Endometrial microvascular endothelial cells (primary cell): ENCODE data around the gene SMCO2. TPM values are rescaled to one million over a fixed set of nuclear protein-coding genes. Genes with fewer than 3 reads are reported as not detected.
"Not testable (repeated sequence)": the region's sequence is repeated elsewhere in the genome, so short reads cannot be mapped to it uniquely, and the experiment has no call there.

Source experiments
- in situ Hi-C: cut with HindIII; loops from 2 replicates; pipeline ENCODE4 v1.10.0; 2017; ENCODE audit warnings: low sequenced_read_pairs, low pct_unique_long_range_greater_than_20kb; ENCODE audit errors: inconsistent ontology term
- total RNA-seq: library from RNA; depleted of rRNA; stranded (reverse); fragments of >200 nt; gene quantifications from one replicate; pipeline ENCODE4 v1.2.3, GENCODE V29; 2015; ENCODE audit errors: inconsistent ontology term

The SMCO2 gene
- total RNA-seq, 1 donor from 2014 or later, result not detected

DNA sequence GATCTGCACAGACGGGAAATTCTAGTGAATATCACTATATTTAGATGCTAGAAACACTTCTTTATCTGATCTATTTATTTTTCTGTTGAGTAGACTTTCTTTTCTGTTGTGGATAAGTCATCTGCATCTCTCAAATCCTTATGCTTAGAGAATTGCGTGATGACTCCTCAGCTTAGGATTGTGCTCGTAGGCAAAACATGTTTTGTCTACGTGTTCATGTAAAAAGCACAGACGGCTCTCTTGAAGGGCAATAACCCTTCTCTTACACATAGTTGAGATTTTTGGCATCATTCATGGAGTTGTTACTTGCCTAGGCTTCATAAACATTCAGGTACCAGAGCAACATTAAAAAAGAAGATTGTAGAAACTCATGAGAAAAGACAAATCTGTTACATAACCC lies 96.1 kb downstream of the SMCO2 start:
- in situ Hi-C loops, result no loop called here

DNA sequence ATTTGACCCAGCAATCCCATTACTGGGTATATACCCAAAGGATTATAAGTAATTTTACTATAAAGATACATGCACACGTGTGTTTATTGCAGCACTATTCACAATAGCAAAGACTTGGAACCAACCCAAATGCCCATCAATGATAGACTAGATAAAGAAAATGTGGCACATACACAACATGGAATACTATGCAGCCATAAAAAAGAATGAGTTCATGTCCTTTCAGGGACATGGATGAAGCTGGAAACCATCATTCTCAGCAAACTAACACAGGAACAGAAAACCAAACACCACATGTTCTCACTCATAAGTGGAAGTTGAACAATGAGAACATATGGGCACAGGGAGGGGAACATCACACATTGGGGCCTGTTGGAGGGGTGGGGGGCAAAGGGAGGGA lies 98.3 kb downstream of the SMCO2 start:
- in situ Hi-C loops, result not testable (repeated sequence)

DNA sequence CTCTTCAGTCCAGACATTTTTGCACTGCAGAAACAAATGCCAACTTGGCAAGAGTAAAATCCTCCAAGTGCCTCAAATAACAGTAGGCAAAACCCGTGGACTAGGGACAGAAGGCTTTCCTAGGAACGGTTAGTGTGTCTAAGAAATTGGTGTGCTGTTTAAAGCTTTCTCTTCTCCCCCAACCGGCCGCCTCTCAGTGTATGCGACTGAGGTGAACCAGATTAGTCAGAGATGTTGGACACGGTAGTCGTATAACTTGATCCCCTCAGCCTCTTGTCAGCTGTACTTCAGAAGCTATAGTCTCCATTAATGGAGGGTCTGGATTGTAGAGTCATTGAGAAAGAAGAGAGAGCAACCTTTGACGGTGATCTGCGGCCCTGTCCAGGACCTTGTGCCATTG lies 99.1 kb downstream of the SMCO2 start:
- in situ Hi-C loops, result no loop called here

DNA sequence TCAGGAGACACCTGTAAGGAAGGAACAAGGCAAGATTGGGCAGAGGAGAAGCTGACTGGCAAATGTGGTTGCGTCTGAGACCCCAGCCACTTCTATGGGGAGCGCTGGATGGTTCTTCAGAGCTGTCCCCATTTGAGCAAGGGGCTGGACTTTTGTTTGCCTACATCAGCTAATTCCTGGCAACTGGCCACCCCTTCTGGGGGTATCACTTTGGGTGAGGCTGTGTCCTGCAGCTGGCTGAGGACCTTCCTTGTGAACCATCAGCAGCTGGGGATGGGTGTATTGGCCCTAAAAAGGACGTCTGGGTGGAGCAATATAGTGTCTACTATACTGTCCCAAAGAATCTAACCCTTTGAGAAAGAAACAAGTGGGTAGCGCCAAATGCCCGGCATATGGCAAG lies 101.1 kb downstream of the SMCO2 start:
- in situ Hi-C loops, result no loop called here

DNA sequence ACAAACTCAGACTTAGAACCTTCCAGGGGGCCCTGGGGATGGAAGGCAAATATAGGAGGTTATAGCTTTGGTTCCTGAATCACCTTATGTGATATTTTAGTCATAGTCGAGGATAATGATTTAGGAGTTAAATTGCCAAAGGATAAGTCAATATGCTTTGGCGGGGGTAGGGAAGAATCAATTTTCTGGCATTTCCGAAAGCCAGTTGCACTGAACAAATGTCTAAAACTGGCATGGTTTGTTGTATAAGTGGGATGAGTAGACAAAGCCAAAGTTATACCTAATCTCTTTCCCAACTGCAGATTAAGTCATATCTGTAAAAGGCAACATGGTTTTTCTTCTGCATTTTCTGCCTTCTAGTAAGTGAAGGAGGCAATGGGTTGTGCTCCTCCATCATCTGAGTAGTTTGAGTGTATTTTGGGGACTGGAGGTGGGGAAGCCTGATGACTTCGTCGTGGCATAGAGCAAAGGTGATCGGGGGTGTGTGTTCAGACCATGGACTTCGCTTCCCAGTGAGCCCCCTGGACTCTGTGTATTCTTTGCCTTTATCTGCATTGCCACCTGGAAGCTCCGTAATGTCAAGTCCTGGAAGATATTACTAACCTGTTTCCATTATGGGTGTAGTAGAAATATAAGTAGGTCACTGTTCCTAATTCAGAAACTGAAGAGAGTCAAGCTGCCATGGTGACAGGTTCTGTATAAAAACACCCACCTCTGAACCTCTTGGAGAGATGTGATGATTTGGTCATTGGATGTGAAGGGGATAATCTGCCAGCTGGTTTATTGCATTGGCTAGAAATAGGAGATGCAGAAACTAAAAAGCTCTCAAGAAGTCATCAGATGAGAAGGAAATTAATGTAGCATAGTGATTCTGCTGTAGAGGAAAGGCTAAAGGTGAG lies 102.0 kb downstream of the SMCO2 start:
- in situ Hi-C loops, result no loop called here

DNA sequence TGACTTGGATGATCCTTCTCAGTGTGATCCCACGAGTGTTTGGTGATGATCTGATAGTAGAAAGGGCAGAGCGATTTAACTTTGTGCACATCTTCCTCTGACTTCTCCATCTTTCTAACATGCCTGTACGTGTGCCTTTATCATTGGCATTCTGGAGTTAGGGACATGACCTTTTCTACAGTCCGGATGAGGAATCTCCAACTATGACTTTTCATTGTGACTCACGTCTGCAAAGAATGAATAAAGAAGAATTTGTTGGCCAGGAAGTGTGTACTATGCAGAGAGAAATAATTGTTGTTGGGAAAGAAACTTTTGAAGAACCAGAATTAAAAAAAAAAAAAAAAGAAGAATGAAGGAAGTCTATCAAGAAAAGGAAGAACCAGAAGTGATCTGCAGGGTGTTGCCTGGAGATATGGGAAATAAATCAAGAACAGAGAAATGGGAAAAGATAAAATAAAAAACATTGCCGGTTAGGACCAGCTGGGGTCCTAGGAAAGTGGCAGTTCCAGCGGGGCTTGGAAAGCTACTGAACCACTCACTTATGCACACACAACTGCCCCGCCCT lies 102.8 kb downstream of the SMCO2 start:
- in situ Hi-C loops, result no loop called here

DNA sequence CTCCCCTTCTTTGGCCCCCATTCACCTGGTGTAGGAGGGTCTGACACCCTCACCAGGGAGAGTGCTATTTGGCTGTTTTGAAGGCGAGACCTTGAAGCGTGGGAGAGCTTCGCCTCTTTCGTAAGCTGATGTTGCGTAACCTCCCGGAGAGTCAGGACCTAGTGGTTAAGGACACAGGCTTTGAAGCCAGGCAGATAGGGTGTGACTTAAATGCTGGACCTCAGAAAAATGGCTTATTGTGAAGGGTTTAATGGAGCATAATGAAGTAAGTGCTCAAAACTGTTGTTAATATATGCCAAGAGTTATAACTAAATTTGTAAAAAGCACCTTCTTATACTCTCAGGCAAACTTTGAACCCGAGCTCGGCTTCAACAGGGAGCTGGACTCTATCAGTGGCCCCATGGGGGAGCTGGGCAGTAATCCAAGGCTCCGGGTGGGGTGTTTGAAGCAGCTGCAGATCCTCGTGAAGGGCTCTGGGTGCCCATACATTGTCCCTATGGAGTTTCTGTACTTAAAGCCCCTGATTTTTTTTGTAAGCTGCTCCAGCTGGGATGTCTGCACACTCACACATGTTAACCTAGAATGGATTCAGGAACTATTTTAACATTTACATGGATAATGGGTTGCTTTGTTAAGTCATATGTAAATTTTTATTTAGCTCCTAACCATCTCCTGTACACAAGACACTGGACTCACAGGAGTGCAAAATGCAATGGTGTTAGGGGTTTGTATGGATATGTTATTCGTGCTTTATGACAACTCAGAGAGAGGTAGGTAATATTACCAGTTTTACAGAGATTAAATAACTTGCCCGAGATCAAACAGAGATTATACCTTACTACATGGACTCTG lies 103.5 kb downstream of the SMCO2 start:
- in situ Hi-C loops, result no loop called here

DNA sequence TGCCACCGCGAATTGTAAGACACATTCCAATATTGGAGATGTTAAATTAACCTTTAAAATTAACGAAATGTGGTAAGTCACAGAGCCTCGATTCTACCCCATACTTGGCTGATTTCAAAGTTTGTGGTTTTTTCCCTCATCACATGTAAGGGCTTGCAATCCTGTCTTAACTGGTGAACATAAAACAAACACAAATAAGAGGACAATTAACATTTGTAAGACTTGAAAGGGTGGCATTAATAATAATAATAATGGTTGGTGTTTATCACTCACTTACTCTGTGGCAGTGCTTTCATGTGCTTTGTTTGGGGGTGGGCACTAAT lies 104.1 kb downstream of the SMCO2 start:
- in situ Hi-C loops, result no loop called here

DNA sequence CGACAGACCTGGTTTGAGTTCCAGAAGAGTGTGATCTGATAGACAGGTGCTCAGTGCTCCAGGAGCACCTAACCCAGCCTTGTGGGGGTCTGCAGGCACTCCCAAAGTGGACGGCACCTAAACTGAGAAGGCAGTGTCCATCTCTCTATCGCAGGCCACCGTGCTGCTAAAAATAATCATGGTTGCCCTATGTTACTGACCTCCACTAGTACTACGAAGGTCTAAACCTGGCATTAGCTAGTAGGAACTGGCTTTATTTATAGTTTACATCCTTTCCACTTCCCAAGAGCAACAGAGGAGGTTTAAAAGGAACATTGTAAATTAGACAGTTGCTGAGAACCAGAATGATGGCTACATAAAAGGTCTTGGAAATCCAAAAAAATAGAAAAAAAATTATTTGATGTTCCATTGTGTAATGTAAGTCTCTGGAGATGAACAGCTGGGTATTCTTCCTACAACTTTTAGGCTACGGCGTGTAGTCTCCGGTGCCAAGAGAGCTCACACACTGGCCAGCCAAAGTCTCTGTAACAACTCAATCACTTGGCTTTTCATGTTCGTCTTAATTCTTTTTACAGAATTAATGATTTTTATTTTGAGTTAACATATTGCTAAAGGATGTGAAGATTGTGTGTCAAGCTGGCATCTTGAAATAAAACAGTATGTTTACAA lies 104.8 kb downstream of the SMCO2 start:
- in situ Hi-C loops, result no loop called here

Other genes starting within 250 kb of the SMCO2 start
- 20.3 TPM for gene STK38L, start 202.4 kb upstream of the SMCO2 start, total RNA-seq
- gene BMAL2, start 113.9 kb upstream of the SMCO2 start, total RNA-seq, result 67.1 TPM
- gene PPFIBP1, start 77.5 kb downstream of the SMCO2 start, total RNA-seq, result 111 TPM
- gene REP15, start 249.7 kb downstream of the SMCO2 start, total RNA-seq, result 1.7 TPM